RKO (cell line): Measurements from ENCODE around the gene LRMDA.
A peak's percentile ranks its signal among the peaks of the same experiment; 100 is the strongest.

Source experiments
- DNase-seq: peaks from one replicate; pipeline ENCODE4 v3.0.0-alpha.2; 2016; ENCODE audit warnings: low spot score

LRMDA gene

DNA sequence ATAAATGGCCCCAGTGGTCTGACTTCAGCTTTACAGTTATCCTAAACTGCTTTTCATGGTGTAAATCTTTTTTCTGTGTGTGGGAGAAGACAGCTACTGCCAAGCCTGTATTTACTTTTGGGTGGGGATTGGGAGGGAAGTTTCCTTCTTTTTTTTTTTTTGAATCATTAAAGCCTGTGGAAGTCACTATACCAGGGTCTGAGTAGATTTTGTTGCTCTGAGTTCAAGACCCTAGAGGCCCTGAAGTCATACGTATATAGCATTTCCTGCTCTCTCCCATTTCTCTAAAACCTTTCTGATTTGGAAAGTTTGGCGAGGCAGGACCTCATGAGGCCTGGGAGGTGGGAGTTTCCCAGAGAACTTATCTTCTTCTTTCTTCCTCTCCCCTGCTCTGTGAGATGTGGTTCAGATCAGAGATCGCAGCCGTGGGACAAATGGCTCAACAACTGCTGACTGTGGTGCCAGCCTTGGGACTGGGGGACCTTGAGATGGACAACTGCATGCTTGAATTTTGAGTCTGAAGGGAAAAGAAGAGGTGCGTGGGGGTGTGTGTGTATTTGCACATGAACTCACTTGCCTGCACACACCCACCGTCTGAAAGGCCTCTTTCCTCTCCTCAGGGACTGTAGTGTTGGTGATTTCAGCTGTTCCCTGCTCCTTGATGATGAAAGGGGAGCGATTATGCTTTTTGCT, 18.1 kb downstream of the LRMDA start:
- no peak for DNase-seq

DNA sequence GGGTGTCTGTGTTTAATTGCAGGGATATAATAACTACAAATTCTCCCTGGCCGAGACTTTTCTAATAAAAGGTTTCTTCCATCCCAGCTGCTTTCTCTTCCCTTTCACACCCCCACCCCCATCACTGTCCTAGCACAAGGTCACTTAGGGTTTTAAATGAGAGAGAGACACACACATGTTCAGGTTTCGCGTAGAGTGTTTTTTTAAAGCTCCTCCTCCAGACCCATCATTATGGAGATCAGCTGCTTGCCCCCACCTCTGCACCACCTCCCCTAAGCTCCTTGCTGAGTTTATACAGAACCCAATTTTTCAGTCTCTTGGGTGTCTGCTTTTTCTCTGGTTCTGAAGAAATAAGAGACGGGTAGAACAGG, 18.6 kb downstream of the LRMDA start:
- no peak for DNase-seq

DNA sequence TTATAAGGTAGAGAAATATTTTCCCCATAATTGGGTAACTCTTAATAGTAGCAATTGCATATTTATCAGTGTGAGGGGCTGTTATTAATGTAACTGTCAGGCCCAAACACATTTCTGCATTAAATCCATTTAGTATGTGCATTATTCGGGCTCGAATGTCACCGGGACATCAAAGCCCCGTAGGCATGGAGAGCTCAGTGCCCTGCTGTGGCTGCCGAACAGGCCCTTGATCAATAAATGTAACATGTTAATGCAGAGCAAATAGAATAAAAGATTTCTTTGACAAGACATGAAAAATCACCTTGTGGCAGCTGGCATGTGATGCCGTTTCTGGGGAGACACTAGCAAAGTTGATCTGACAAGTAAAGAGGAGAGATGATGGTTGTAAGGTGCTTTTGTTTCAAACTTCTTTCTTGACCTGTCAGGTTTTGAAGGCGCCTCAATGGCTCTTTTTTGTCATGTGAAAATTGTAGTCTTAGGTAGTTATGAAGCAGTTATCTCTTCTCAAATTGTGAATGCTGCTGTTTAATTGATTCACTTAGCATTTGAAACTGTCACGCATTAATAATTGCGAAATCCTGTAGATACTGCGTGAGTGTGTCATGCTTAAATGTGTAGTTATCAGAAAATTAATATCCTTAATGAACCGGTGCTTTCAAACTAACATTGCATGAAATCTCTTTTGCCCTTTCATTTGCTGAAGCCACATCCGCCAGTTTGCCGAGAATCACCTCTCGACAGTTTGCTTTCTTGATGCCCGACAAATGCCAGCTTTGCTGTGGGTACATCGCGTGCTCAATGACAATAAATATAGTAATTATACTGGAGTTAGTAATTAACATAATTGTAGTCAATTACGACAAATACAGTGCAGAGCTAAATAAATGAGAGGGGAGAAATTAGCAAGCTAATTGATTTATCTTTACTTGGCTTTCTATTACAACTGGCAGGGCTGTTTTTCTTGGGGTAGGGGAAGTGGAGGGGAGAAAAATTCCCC, 19.5 kb downstream of the LRMDA start:
- DNase-seq, result no peak

DNA sequence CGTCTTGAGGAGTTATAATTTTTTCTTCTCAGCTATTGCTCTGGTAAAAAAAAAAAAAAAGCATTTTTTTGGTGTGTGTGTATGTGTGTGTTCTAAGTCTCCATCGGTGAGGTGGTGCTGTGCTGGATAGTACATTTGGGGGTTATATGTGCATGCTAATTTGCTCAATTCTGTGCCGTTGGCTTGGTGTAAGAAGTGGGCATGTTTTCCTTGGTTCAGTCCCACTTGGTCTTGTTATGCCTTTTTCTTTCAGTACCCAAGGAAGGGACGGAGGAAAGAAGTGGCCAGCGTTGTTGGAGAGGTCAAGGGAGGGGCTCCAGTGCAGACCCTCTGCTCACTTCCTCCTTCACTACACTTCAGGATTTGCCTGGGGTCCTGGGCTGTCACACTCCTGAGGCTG, 20.4 kb downstream of the LRMDA start:
- no peak for DNase-seq

DNA sequence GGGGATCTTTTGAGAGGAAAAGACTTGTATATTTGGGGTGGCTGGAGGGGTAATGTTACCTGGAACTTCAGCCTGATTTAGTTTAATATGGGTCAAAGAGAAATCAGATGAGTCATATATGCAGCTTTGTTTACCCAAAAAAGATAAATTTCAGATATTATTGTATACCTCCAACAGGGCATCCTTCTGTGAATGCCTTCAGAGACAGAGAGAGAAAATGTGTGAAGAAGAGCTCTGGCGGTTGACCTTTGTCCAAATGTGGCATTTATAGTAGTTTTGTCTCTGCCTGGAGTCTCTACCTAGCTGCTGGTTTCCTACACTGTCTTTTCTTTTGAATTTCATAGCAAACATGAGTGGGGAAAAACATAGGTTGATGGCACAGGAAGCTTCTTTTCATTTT, 21.6 kb downstream of the LRMDA start:
- DNase-seq, result no peak

DNA sequence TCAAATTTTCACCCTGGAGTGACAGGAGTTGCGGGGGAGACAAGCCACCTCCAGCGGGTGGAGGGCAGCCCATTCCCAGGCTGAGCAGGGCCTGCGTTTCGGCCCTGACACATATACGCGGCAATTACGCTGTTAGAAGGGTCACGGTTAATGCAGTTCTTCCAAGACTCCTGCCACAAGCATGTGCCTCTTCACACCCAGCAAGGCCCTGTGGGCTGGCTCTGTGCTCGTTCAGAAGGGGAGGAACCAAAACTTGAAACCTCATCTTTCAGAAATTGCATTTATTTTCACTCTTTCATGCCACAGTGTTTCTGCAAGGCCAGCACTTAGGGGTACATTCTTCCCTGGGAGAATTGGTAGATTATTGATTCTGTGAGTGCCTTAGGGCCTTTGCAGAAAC, 24.7 kb downstream of the LRMDA start:
- DNase-seq, result no peak

DNA sequence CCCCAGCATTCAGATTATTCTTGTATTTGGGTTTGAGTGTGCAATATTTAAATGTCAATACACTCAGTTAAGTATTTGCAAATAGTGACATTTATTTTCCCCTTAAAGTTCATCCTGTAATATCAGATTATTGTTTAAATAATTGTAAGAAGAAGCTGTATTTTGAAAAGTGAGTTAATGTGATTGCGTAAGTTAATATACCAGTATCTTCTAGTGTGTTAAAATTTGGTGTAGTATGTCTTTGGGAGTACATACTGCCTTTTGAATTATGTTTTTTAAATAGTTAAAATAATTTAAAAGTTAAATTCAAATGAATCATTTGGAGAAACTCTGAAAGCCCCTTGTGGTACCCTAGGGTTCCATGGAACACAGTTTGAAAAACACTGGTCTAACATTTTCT, 28.6 kb downstream of the LRMDA start:
- DNase-seq, result no peak

DNA sequence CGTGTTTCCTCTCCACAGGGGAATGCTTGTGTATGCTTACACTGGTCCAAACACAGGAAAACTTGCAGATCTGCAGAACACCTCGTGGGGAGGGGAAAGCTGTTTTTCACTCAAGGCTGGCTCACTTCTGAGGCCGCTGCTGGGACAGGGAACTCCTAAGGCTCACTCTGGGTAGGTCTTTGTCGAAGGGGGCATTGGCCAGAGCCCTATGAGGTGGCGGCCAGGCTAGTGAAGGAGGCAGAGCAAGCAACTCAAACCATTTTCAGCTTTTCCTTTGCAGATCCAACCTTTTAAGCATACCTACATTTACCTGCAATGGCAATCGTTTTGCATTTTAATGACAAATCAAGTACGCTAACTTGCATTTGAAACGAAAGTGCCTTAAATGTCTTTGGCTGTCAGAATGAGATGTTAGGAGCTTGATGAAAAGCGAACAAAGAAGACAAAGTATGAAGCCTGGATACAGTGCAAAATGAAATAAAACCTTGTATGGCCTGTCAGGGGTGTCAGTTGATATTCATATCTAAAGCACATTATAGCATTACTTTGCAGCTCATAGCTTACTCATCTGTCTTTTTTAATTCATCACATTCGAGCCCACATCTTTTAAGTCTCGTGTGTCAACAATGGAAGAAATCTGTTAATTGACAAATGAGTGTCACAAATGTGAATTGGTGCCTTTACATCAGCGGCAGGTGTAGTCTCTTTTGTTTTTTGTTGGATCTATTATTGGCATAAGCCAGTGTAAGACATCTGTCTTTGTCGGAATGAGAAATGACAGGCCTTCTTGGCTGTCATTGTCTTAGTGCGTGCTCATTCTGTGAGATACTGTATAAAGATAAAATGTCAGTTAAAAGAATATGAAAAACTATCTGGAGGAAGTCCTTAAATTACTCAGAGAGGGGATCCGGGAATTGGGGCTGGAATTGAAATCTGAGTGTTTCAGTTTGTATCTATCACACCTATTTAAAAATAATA, 30.5 kb downstream of the LRMDA start:
- DNase-seq, result no peak

DNA sequence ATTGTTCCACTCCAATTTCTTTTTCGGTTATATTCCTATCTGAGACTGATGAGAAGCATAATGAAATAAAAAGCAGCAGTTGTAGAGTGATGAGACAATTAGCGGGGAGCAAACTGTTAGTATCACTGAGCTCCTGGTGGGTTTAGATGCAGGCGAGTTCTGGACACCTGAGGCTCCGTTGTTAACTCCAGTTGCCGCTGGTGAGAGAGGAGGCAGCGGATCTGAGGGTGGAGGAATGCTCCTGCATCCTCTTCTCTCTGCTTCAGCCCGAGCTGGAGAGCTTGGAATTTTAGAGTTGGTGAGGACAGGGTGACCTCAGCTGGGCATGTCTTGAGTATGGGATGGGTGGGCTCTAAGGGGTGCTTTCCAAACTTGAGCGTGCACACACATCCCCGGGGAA, 31.4 kb downstream of the LRMDA start:
- DNase-seq, result no peak

DNA sequence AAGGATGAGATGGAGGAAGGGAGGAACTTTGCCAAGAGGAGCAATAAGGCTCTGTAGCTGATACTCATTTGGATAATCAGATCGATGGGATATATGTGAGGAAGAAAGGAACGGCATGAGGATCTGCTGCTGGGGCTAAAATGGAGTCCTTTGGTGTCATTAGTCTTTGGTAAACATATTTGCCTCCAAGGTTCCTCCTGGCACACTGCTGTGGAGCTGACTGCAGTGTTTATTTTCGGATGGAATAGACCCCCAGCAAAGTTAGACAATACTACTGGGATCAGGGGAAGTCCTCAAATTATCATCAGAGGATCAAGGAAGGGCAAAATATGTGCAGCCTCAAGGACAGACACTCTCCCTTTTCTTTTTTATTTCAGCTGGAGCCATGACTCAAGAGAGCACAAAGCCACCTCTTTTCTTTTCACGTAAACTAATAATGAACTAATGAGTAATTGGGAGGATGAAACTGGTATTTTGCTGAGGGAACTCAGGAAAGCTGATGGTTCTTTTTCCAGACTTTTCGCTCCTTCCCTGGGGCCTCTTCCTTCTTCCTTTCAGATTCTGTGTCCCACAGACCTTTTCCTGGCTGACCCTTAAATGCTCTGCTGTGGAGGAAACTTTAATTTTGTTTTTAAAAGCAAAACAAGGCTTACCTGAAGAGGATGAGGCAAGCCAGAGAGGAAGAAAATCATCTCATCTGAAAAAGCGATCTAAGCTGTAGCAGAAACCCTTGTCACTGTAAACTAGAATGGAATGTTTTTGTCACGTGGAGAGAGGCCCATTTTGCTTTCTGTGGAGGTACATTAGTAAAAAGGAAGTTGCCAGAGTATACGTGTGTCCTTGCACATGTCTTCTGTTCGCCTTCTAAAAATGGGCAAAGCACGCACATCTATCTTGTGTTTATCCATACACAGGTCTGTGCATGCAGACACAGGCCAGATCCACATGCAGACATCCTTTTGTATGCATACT, 33.3 kb downstream of the LRMDA start:
- DNase-seq, result no peak

DNA sequence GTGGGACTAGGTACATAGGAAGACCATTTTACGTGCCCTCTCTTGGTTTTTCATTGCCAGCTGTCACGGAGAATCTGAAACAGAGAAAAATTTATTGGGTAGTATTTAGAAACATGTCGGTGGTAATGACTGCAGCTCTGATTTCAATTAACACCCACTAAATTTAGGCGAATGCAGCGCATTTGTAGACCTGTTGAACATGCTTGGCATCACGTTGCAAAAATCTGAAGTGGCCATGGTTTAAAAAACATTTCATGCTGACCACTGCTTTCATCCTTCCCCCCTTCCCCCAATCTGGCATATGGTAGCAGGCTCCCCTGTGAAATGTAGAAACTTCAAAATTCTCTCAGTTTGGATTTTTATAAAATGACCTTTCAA, 34.0 kb downstream of the LRMDA start:
- no peak for DNase-seq

DNA sequence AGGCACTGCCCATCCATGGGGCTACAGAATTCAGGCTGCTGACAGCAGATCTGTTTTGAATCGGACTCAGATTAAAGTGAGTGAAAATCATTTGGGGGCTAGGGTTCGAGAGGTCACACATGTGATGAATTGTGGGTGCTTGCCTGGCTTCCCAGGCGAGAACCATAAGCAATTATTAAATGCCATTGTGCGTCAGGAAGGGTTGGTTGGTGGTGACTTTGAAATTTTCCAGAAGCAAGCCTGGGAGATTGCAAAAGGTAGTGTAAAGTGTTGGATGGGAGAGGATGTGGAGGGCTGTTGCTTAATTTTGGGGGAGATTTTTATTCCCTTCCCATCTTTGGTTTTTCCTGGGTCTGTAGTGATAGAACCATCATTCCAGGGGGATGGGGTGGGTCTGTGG, 34.6 kb downstream of the LRMDA start:
- DNase-seq, result no peak

DNA sequence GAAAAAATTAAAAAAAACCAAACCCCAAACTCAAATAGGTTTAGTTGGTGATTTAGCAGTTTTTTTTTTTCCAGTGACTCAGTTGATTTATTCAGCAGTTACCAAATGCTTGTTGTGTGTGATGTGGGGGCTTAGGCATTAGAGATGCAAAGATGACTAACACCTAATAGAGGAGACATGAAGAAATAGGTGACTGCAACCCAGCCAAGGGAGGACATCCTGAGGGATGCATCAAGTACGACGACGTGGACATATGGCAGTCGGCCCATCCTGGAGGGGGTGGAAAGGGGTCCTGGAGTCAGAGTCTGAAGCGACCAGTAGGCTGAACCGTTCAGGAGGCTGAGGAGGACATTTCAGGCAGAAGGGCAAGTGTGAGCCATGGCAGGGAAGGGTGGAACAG, 35.5 kb downstream of the LRMDA start:
- no peak for DNase-seq

DNA sequence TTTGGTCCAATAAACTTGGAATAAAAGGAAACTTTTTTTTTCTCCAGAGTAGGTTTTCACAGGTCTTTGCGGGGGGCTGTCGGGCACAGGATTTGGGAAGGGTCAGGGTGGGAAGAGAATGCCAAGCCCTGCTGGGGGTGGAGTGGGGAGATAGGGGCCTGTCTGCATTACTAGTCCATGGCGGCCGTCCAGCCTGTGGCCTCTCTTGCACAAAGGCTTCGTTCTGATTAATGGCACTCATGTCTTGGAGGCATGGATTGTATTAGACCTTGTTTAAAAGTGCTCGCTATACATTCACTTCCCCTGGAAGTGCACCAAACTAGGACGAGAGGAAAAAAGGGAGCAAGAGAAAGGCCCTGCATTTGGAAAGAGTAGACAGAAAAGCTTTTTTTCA, 37.2 kb downstream of the LRMDA start:
- DNase-seq, result no peak

DNA sequence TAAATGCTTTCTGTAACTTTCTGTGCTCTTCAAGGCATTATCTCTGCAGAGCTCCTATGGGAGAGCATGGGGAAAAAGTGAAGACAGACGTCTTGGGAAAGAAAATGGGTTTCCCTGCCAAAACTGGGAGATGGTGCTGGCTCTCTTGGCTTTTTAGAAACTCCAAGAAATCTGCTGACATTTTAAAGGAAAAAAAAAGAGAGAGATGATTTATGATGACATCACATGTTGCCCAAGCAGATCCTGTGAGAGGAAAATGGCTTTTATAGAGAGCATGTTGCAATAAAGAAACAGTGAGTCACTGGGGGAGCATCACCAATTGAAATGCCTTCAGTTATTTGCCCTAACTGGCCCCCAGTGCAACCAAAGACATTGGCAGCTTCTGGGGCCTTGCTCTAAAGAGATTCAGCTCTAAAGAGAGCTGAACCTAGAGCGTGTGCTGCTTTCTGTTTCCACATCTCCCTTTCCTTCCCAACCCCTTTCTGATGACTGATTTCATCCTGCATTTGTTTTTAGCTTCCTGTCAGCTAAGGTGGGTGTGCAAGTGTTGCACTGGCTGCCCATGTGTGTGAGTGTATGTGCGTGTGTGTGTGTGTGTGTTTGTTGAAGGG, 37.7 kb downstream of the LRMDA start:
- peak; percentile 67 for DNase-seq

DNA sequence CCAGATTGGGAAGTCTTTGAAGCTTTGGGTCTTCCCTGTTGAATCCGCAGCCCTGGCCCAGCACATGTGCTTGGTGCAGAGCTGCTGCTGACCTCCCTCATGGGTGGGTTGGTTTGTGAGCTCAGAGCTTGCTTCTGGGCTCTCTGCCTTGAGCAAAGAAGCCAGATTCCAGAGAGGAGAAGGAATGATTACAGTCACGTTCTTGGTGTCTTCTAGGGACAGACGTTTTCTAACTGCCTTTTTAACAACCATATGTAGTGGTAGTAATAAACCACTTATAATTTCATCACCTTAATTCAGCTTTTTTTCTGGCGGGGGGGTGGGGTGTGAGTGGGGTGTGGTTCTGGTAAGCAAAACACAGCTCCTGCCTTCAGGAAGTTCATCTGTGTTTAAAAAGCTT, 39.5 kb downstream of the LRMDA start:
- DNase-seq, result no peak

DNA sequence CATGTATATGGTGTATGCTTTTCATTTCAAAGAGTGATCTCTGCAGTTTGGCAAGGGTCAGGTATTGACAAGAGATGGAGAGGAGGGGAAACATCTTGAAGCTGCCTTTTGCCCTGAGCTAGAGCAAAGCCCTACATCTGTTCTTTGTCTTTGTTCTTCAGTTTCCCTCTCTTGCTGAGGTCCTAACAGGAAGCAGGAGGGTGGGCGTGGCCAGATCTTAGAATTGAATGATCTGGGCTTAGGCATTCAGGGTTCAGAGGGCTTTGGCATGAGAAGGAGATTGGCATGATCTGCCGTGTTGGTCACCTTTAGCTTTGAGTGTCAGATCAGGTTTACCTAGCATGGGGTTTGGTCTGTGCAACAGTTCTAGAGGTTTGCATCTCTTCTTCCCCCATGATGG, 41.3 kb downstream of the LRMDA start:
- no peak for DNase-seq

DNA sequence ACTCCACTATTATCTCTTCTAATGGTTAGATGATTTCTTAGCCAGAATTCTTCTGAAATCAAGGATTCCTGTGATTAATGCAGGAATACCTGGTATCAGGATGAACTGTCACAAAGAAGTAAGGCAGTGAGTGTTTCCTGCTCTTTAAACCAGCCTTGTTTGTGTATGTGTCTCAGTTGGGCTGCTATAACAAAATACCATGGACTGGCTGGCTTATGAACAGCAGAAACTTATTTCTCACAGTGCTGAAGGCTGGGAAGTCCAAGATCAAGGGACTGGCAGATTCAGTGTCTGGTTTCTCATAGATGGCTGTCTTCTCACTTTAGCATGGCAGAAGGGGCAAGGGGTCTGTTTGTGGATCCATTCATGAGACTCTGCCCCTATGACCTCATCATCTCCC, 42.7 kb downstream of the LRMDA start:
- no peak for DNase-seq

DNA sequence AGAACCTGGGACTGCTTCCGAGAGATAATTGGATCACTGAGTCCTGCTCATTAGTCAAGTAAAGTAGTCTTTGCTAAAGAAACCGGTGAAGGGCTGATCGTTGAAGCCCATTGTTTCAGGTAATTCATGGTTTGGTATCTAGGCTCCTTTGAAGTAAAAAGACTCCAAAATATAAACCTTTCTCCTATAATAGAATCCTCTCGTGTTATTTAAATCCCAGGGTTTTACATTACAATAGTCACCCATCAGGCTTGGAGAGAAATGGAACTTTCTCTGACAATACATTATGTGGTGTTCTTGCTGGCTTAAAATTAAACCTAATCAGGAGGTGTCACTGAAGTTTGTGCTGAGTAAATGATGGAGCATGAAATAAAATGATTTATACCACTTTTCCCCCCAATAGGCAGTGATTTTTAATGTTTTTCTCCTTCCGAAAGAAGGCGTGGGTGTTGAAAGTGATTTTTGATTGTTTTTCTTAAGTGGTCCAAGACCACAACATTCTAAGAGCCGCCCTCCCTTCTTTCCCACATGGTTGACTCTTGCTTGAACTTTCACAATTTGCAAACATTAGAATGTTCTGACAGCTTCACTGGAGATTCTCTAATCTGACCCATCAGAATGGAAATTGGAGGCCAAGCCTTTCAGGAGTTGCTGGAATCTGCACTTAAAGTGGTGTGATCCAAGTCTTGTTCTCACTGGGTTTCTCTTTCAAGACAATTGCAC, 44.2 kb downstream of the LRMDA start:
- no peak for DNase-seq

DNA sequence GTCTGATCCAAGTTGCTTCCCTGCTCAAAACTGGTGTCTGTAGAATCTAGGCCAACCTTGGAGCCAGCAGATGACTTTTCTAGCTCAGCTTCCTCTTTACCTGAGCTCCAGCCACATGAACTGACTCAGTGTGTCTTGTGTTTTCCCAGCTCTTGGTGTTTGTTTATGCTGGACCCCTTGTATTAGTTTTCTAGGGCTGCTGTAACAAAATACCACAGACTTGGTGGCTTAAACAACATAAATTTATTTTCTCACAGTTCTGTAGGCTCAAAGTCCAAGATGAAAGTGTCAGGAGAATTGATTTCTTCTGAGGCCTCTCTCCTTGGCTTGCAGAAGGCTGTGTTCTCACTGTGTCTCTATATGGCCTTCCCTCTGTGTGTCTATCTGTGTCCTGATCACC, 45.1 kb downstream of the LRMDA start:
- DNase-seq, result no peak
